ENCODE results near the gene RPS25. TPM values are rescaled to one million over a fixed set of nuclear protein-coding genes. Genes with fewer than 3 reads are reported as not detected.
"Not testable (repeated sequence)": the region's sequence is repeated elsewhere in the genome, so short reads cannot be mapped to it uniquely, and the experiment has no call there.

RPS25 gene
- total RNA-seq, 2 donors from 2014 or later, result 710 to 758 TPM

GRCh38 chr11:119044708-119045107 is 26.6 kb upstream of the RPS25 start:
- Histone ChIP-seq H3K9ac (ENCODE audit: low read depth in 2 of 2, low read length in 2 of 2) (no peak overlapping the region), H3K9me3 (no peaks in the 10 kb centered on the region), H3K4me1 (no peaks in the 10 kb centered on the region), H3K27me3 (no peaks in the 10 kb centered on the region), H3K27ac (no peak overlapping the region), H3K4me3 (no peak overlapping the region), H3K36me3 (peaks cover 17% of the 10 kb centered on the region)
- intact Hi-C loops (cut with DNase I), result no loop called here
- no peak for DNase-seq
- no peak for TF ChIP-seq CTCF (IDR thresholded peaks at IDR 0.05)

- Histone ChIP-seq H3K4me3 (no peak overlapping the region), H3K9me3 (no peaks in the 10 kb centered on the region), H3K36me3 (peaks cover 9% of the 10 kb centered on the region), H3K4me1 (no peaks in the 10 kb centered on the region), H3K9ac (ENCODE audit: low read depth in 2 of 2, low read length in 2 of 2) (no peak overlapping the region), H3K27ac (no peak overlapping the region), H3K27me3 (no peaks in the 10 kb centered on the region)
- no peak for TF ChIP-seq CTCF (IDR thresholded peaks at IDR 0.05)
- no peak for DNase-seq
- intact Hi-C loops (cut with DNase I), result no loop called here
Measured at GRCh38 chr11:119042927-119043326, 24.8 kb upstream of the RPS25 start.

GRCh38 chr11:119041821-119042514 is 23.8 kb upstream of the RPS25 start:
- no peak for TF ChIP-seq CTCF (IDR thresholded peaks at IDR 0.05)
- no peak for DNase-seq
- H3K27ac ChIP-seq, result no peak overlapping the region
- no peak overlapping the region for H3K4me3 ChIP-seq
- H3K9me3 ChIP-seq, result no peaks in the 10 kb centered on the region
- no peak overlapping the region for H3K9ac ChIP-seq (ENCODE audit: low read depth in 2 of 2, low read length in 2 of 2)
- H3K27me3 ChIP-seq, result no peaks in the 10 kb centered on the region
- H3K36me3 ChIP-seq, result peaks cover 5% of the 10 kb centered on the region
- intact Hi-C loops (cut with DNase I), result no loop called here
- no peaks in the 10 kb centered on the region for H3K4me1 ChIP-seq

GRCh38 chr11:119039471-119039870 is 21.3 kb upstream of the RPS25 start:
- intact Hi-C loops (cut with DNase I); H3K27ac ChIP-seq; H3K9me3 ChIP-seq; H3K4me3 ChIP-seq; H3K36me3 ChIP-seq; DNase-seq; H3K9ac ChIP-seq (ENCODE audit: low read depth in 2 of 2, low read length in 2 of 2); H3K27me3 ChIP-seq; H3K4me1 ChIP-seq: not testable (repeated sequence)

GRCh38 chr11:119038884-119039283 is 20.7 kb upstream of the RPS25 start:
- no peak for TF ChIP-seq CTCF (IDR thresholded peaks at IDR 0.05)
- intact Hi-C loops (cut with DNase I), result no loop called here
- H3K9ac ChIP-seq (ENCODE audit: low read depth in 2 of 2, low read length in 2 of 2), result no peak overlapping the region
- H3K4me3 ChIP-seq, result no peak overlapping the region
- no peak overlapping the region for H3K27ac ChIP-seq
- H3K36me3 ChIP-seq, result no peaks in the 10 kb centered on the region
- DNase-seq, result no peak
- no peaks in the 10 kb centered on the region for H3K27me3 ChIP-seq
- H3K4me1 ChIP-seq, result no peaks in the 10 kb centered on the region
- no peaks in the 10 kb centered on the region for H3K9me3 ChIP-seq

- H3K4me3 ChIP-seq, result no peak overlapping the region
- no peaks in the 10 kb centered on the region for H3K4me1 ChIP-seq
- H3K36me3 ChIP-seq, result no peaks in the 10 kb centered on the region
- intact Hi-C loops (cut with DNase I), result no loop called here
- H3K9ac ChIP-seq (ENCODE audit: low read depth in 2 of 2, low read length in 2 of 2), result no peak overlapping the region
- TF ChIP-seq CTCF (IDR thresholded peaks at IDR 0.05), result no peak
- no peak overlapping the region for H3K27ac ChIP-seq
- H3K9me3 ChIP-seq, result no peaks in the 10 kb centered on the region
- no peaks in the 10 kb centered on the region for H3K27me3 ChIP-seq
- no peak for DNase-seq
Measured at GRCh38 chr11:119034813-119035212, 16.7 kb upstream of the RPS25 start.

- H3K36me3 ChIP-seq; H3K27ac ChIP-seq; intact Hi-C loops (cut with DNase I): not testable (repeated sequence)
Measured at GRCh38 chr11:119033421-119033820, 15.3 kb upstream of the RPS25 start.

More at GRCh38 chr11:119033421-119033820, 15.3 kb upstream of the RPS25 start:
- DNase-seq; H3K27me3 ChIP-seq; H3K4me3 ChIP-seq; H3K9me3 ChIP-seq; H3K4me1 ChIP-seq; H3K9ac ChIP-seq (ENCODE audit: low read depth in 2 of 2, low read length in 2 of 2): not testable (repeated sequence)

Measured in colonic mucosa (tissue), 4 donors.